Measurements from ENCODE around the gene CDH13.

Gene CDH13

DNA sequence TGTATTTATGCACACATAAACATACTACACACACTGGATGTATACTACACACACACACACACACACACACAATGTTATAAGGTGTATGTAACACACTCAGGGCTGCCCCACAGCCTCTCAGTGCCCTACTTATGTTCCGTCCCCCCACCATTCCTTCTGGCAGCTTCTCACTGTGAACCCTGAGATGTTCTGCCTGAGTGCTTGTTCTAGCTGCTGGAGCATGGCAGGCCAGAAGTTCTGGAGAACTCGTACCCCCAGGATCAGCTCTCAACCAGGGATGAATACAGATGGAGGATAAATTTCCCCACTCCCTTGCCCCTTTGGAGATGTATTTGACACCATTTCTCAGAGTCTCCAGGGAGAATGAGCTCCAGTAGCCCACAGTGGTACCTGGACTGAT is 76.4 kb downstream of the CDH13 start:
- H3K79me2 ChIP-seq (ENCODE audit: insufficient read depth, low read length), result no peaks in the 10 kb centered on the region
- H3K9ac ChIP-seq (ENCODE audit: low read depth, low read length), result no peak overlapping the region
- H3K4me1 ChIP-seq (ENCODE audit: insufficient read depth, low read length), result no peaks in the 10 kb centered on the region
- H3K36me3 ChIP-seq (ENCODE audit: insufficient read depth, low read length), result no peaks in the 10 kb centered on the region
- peaks cover 13% of the 10 kb centered on the region for H3K27me3 ChIP-seq (ENCODE audit: insufficient read depth, low read length, poor library complexity)
- ATAC-seq (ENCODE audit: insufficient read depth, low read depth), result no peak
- no peaks in the 10 kb centered on the region for H4K20me1 ChIP-seq (ENCODE audit: insufficient read depth, low read length)
- H3K4me3 ChIP-seq (ENCODE audit: low read depth in 1 of 2, low read length in 2 of 2), result no peak overlapping the region
- no peak overlapping the region for H3K4me2 ChIP-seq (ENCODE audit: insufficient read depth, low read length)
- H3K27ac ChIP-seq (ENCODE audit: low read length), result no peak overlapping the region
- no peak for TF ChIP-seq EZH2 (IDR thresholded peaks at IDR 0.05; ENCODE audit: borderline replicate concordance, low read depth, low read length, severe bottlenecking)
- TF ChIP-seq, protein P1, sequence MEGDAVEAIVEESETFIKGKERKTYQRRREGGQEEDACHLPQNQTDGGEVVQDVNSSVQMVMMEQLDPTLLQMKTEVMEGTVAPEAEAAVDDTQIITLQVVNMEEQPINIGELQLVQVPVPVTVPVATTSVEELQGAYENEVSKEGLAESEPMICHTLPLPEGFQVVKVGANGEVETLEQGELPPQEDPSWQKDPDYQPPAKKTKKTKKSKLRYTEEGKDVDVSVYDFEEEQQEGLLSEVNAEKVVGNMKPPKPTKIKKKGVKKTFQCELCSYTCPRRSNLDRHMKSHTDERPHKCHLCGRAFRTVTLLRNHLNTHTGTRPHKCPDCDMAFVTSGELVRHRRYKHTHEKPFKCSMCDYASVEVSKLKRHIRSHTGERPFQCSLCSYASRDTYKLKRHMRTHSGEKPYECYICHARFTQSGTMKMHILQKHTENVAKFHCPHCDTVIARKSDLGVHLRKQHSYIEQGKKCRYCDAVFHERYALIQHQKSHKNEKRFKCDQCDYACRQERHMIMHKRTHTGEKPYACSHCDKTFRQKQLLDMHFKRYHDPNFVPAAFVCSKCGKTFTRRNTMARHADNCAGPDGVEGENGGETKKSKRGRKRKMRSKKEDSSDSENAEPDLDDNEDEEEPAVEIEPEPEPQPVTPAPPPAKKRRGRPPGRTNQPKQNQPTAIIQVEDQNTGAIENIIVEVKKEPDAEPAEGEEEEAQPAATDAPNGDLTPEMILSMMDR (IDR thresholded peaks at IDR 0.05; ENCODE audit: borderline replicate concordance, extremely low read depth, low read length, poor library complexity, severe bottlenecking), result no peak
- no peaks in the 10 kb centered on the region for H3K9me3 ChIP-seq (ENCODE audit: insufficient read depth, low read length, severe bottlenecking)
- H2AFZ ChIP-seq (ENCODE audit: low read depth, low read length), result no peak overlapping the region
- DNase-seq, result no peak

GRCh38 chr16:82703871-82704768 is 77.4 kb downstream of the CDH13 start:
- no peak for TF ChIP-seq EZH2 (IDR thresholded peaks at IDR 0.05; ENCODE audit: borderline replicate concordance, low read depth, low read length, severe bottlenecking)
- TF ChIP-seq, protein P1 (IDR thresholded peaks at IDR 0.05; ENCODE audit: borderline replicate concordance, extremely low read depth, low read length, poor library complexity, severe bottlenecking), result no peak
- H3K9ac ChIP-seq (ENCODE audit: low read depth, low read length), result no peak overlapping the region
- H3K4me2 ChIP-seq (ENCODE audit: insufficient read depth, low read length), result no peak overlapping the region
- no peaks in the 10 kb centered on the region for H3K4me1 ChIP-seq (ENCODE audit: insufficient read depth, low read length)
- DNase-seq (no peak), ATAC-seq (ENCODE audit: insufficient read depth, low read depth) (no peak)
- no peak overlapping the region for H3K4me3 ChIP-seq (ENCODE audit: low read depth in 1 of 2, low read length in 2 of 2)
- H3K9me3 ChIP-seq (ENCODE audit: insufficient read depth, low read length, severe bottlenecking), result no peaks in the 10 kb centered on the region
- no peak overlapping the region for H2AFZ ChIP-seq (ENCODE audit: low read depth, low read length)
- H3K36me3 ChIP-seq (ENCODE audit: insufficient read depth, low read length), result no peaks in the 10 kb centered on the region
- no peak overlapping the region for H3K27ac ChIP-seq (ENCODE audit: low read length)
- H3K27me3 ChIP-seq (ENCODE audit: insufficient read depth, low read length, poor library complexity), result peaks cover 10% of the 10 kb centered on the region
- H4K20me1 ChIP-seq (ENCODE audit: insufficient read depth, low read length), result no peaks in the 10 kb centered on the region
- no peaks in the 10 kb centered on the region for H3K79me2 ChIP-seq (ENCODE audit: insufficient read depth, low read length)

DNA sequence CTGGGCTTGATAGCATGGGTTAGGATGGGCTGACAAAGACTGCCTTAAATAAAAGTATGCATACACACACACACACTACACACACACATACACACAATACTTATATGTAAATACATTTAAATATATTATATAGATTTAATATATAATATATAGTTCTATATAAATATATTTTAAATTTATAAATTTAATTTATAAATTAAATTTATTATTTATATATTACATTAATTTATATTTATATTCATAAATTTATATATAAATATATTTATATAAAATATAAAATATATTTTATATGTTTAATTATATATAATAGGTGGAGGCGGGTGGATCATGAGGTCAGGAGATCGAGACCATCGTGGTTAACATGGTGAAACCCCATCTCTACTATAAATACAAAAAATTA is 83.2 kb downstream of the CDH13 start:
- Histone ChIP-seq H3K4me1 (ENCODE audit: insufficient read depth, low read length) (no peaks in the 10 kb centered on the region), H3K27ac (ENCODE audit: low read length) (no peak overlapping the region), H3K79me2 (ENCODE audit: insufficient read depth, low read length) (no peaks in the 10 kb centered on the region), H3K9me3 (ENCODE audit: insufficient read depth, low read length, severe bottlenecking) (no peaks in the 10 kb centered on the region), H3K9ac (ENCODE audit: low read depth, low read length) (no peak overlapping the region), H4K20me1 (ENCODE audit: insufficient read depth, low read length) (no peaks in the 10 kb centered on the region), H3K27me3 (ENCODE audit: insufficient read depth, low read length, poor library complexity) (no peaks in the 10 kb centered on the region), H3K4me2 (ENCODE audit: insufficient read depth, low read length) (no peak overlapping the region), H3K36me3 (ENCODE audit: insufficient read depth, low read length) (no peaks in the 10 kb centered on the region), H2AFZ (ENCODE audit: low read depth, low read length) (no peak overlapping the region), H3K4me3 (ENCODE audit: low read depth in 1 of 2, low read length in 2 of 2) (no peak overlapping the region)
- TF ChIP-seq EZH2 (IDR thresholded peaks at IDR 0.05; ENCODE audit: borderline replicate concordance, low read depth, low read length, severe bottlenecking), result no peak
- ATAC-seq (ENCODE audit: insufficient read depth, low read depth), result no peak
- no peak for DNase-seq

DNA sequence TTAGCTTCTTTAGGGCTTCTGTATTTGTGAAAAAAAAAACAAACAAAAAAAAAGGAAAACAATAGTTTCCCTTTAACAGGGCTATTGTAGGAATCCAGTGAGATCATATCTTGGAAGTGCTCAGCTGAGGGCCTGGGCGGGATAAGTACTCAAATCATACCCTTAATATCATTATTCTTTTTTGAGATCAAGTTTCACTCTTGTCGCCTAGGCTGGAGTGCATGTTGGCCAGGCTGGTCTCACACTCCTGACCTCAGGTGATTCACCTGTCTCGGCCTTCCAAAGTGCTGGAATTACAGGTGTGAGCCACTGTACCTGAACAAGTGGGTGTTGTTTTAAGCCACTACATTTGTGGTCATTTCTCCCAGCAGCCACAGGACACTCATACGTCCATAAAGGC is 87.0 kb downstream of the CDH13 start:
- Histone ChIP-seq H3K9me3 (ENCODE audit: insufficient read depth, low read length, severe bottlenecking) (no peaks in the 10 kb centered on the region), H3K27ac (ENCODE audit: low read length) (no peak overlapping the region), H3K9ac (ENCODE audit: low read depth, low read length) (no peak overlapping the region), H3K4me1 (ENCODE audit: insufficient read depth, low read length) (no peaks in the 10 kb centered on the region), H3K4me2 (ENCODE audit: insufficient read depth, low read length) (no peak overlapping the region), H2AFZ (ENCODE audit: low read depth, low read length) (no peak overlapping the region), H3K27me3 (ENCODE audit: insufficient read depth, low read length, poor library complexity) (peaks cover 4% of the 10 kb centered on the region), H3K36me3 (ENCODE audit: insufficient read depth, low read length) (no peaks in the 10 kb centered on the region), H3K79me2 (ENCODE audit: insufficient read depth, low read length) (no peaks in the 10 kb centered on the region), H4K20me1 (ENCODE audit: insufficient read depth, low read length) (no peaks in the 10 kb centered on the region), H3K4me3 (ENCODE audit: low read depth in 1 of 2, low read length in 2 of 2) (no peak overlapping the region)
- ATAC-seq (ENCODE audit: insufficient read depth, low read depth) (no peak), DNase-seq (no peak)
- TF ChIP-seq, protein P1 (IDR thresholded peaks at IDR 0.05; ENCODE audit: borderline replicate concordance, extremely low read depth, low read length, poor library complexity, severe bottlenecking), result no peak
- TF ChIP-seq EZH2 (IDR thresholded peaks at IDR 0.05; ENCODE audit: borderline replicate concordance, low read depth, low read length, severe bottlenecking), result no peak
